ENCODE measurements around the gene DLGAP3.

The DLGAP3 gene

GRCh38 chr1:34840426-34840825, 89.0 kb downstream of the DLGAP3 start:
- DNase-seq (ENCODE audit: insufficient read length, low spot score) (no peak), FAIRE-seq (no peak)
- TF ChIP-seq SPI1 (IDR thresholded peaks at IDR 0.05; ENCODE audit: low read depth, low read length) (no peak), TAF1 (IDR thresholded peaks at IDR 0.05; ENCODE audit: low read depth, low read length) (no peak), PAX5 (IDR thresholded peaks at IDR 0.05; ENCODE audit: insufficient read depth, low read length, severe bottlenecking) (no peak), POU2F2 (IDR thresholded peaks at IDR 0.05; ENCODE audit: low read depth, low read length) (no peak), POLR2AphosphoS5 (IDR thresholded peaks at IDR 0.05; ENCODE audit: low read depth, low read length) (no peak), POLR2A (IDR thresholded peaks at IDR 0.05; ENCODE audit: low read depth, low read length) (no peak)

DNA sequence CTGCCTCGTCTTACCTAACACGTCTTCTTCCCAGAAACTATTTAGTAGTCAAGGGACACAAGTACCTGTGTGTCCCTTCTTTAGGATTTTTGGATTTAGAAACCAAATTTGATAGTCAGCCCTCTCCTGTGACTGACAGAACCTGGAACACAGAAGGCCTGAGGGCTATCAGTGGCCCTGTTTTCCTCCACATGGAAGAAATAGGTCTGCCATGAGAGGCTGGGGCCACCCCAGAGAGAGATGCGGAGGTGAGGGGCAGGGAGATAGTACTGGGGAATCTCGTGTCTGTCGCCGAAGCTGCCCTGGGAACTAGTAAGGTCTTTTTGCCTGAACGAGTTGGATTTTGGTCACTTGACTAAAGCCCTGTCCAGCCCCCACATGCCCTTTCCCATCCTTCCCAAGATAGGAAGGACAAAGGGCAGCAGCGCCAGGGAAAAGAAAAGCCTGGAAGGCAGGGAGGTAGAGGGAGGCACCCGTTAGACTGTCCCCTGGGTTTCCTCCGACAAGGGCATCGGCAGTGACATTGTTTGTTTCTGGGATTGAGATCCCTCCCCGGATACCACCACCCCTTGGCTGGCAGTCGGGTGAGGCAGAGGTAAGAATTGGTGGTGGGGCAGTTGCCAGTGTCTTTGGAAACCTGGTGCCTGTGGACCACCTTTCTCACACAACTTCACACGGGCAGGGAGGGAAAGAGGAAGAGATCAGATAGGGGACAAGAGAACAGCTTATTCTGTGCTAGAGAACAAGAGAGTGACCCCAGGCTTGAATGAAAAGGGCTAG, 89.7 kb downstream of the DLGAP3 start:
- DNase-seq (ENCODE audit: insufficient read length, low spot score) = no peak
- TF ChIP-seq SPI1 (IDR thresholded peaks at IDR 0.05; ENCODE audit: low read depth, low read length) (no peak), PAX5 (IDR thresholded peaks at IDR 0.05; ENCODE audit: insufficient read depth, low read length, severe bottlenecking) (no peak), POU2F2 (IDR thresholded peaks at IDR 0.05; ENCODE audit: low read depth, low read length) (no peak), TAF1 (IDR thresholded peaks at IDR 0.05; ENCODE audit: low read depth, low read length) (no peak), POLR2A (IDR thresholded peaks at IDR 0.05; ENCODE audit: low read depth, low read length) (no peak), POLR2AphosphoS5 (IDR thresholded peaks at IDR 0.05; ENCODE audit: low read depth, low read length) (no peak)
- FAIRE-seq = no peak

DNA sequence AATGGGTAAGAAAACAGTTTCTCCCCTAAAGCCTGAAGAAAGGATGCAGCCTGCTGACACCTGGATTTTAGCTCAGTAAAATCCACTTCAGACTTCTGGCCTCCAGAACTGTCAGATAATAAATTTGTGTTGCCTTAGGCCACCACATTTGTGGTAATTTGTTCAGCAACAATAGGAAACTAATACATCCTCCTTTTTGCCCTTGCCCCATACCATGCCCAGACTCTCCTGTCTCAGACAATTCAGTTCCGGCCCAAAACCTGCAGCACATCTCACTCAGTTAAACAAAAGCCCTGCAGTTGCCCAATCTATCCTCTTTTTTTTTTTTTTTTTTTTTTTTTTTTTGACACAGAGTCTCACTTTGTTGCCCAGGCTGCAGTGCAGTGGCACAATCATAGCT, 95.7 kb downstream of the DLGAP3 start:
- FAIRE-seq = no peak
- TF ChIP-seq POLR2A (IDR thresholded peaks at IDR 0.05; ENCODE audit: low read depth, low read length) (no peak), TAF1 (IDR thresholded peaks at IDR 0.05; ENCODE audit: low read depth, low read length) (no peak), SPI1 (IDR thresholded peaks at IDR 0.05; ENCODE audit: low read depth, low read length) (no peak), POLR2AphosphoS5 (IDR thresholded peaks at IDR 0.05; ENCODE audit: low read depth, low read length) (no peak), PAX5 (IDR thresholded peaks at IDR 0.05; ENCODE audit: insufficient read depth, low read length, severe bottlenecking) (no peak), POU2F2 (IDR thresholded peaks at IDR 0.05; ENCODE audit: low read depth, low read length) (no peak)
- DNase-seq (ENCODE audit: insufficient read length, low spot score) = no peak

- no peak for FAIRE-seq
- no peak for DNase-seq (ENCODE audit: insufficient read length, low spot score)
- TF ChIP-seq TAF1 (IDR thresholded peaks at IDR 0.05; ENCODE audit: low read depth, low read length) = no peak
- TF ChIP-seq POLR2AphosphoS5 (IDR thresholded peaks at IDR 0.05; ENCODE audit: low read depth, low read length) = no peak
- TF ChIP-seq POLR2A (IDR thresholded peaks at IDR 0.05; ENCODE audit: low read depth, low read length) = no peak
- TF ChIP-seq POU2F2 (IDR thresholded peaks at IDR 0.05; ENCODE audit: low read depth, low read length) = no peak
- no peak for TF ChIP-seq SPI1 (IDR thresholded peaks at IDR 0.05; ENCODE audit: low read depth, low read length)
- TF ChIP-seq PAX5 (IDR thresholded peaks at IDR 0.05; ENCODE audit: insufficient read depth, low read length, severe bottlenecking) = no peak
These were observed 97.7 kb downstream of the DLGAP3 start for GRCh38 chr1:34831721-34832246.

GRCh38 chr1:34829250-34829649, 100.2 kb downstream of the DLGAP3 start:
- DNase-seq (ENCODE audit: insufficient read length, low spot score) = no peak
- no peak for FAIRE-seq
- TF ChIP-seq TAF1 (IDR thresholded peaks at IDR 0.05; ENCODE audit: low read depth, low read length) = no peak
- no peak for TF ChIP-seq POU2F2 (IDR thresholded peaks at IDR 0.05; ENCODE audit: low read depth, low read length)
- TF ChIP-seq POLR2AphosphoS5 (IDR thresholded peaks at IDR 0.05; ENCODE audit: low read depth, low read length) = no peak
- no peak for TF ChIP-seq SPI1 (IDR thresholded peaks at IDR 0.05; ENCODE audit: low read depth, low read length)
- no peak for TF ChIP-seq POLR2A (IDR thresholded peaks at IDR 0.05; ENCODE audit: low read depth, low read length)
- TF ChIP-seq PAX5 (IDR thresholded peaks at IDR 0.05; ENCODE audit: insufficient read depth, low read length, severe bottlenecking) = no peak

DNA sequence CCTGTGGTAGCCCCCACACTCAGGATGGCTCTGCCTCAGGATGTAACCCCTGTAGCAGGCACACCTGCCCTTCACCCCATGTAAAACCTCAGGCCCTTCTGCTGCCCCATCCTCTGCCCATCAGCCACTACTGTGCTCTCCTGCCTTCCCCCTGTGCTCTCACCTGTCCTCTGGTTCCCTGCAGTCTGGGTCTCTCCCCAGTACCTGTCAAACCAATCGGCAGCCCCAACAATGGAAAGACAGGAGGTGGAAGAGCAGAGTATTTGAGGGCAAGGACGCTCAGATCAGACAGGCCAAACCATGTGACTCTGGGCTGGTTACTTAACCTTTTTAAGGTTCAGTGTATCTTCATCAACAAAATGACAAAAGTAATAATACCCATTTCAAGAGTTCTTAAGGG, 100.8 kb downstream of the DLGAP3 start:
- no peak for DNase-seq (ENCODE audit: insufficient read length, low spot score)
- TF ChIP-seq SPI1 (IDR thresholded peaks at IDR 0.05; ENCODE audit: low read depth, low read length) = no peak
- TF ChIP-seq POLR2AphosphoS5 (IDR thresholded peaks at IDR 0.05; ENCODE audit: low read depth, low read length) = no peak
- TF ChIP-seq POLR2A (IDR thresholded peaks at IDR 0.05; ENCODE audit: low read depth, low read length) = no peak
- no peak for TF ChIP-seq PAX5 (IDR thresholded peaks at IDR 0.05; ENCODE audit: insufficient read depth, low read length, severe bottlenecking)
- no peak for TF ChIP-seq POU2F2 (IDR thresholded peaks at IDR 0.05; ENCODE audit: low read depth, low read length)
- no peak for TF ChIP-seq TAF1 (IDR thresholded peaks at IDR 0.05; ENCODE audit: low read depth, low read length)
- no peak for FAIRE-seq

DNA sequence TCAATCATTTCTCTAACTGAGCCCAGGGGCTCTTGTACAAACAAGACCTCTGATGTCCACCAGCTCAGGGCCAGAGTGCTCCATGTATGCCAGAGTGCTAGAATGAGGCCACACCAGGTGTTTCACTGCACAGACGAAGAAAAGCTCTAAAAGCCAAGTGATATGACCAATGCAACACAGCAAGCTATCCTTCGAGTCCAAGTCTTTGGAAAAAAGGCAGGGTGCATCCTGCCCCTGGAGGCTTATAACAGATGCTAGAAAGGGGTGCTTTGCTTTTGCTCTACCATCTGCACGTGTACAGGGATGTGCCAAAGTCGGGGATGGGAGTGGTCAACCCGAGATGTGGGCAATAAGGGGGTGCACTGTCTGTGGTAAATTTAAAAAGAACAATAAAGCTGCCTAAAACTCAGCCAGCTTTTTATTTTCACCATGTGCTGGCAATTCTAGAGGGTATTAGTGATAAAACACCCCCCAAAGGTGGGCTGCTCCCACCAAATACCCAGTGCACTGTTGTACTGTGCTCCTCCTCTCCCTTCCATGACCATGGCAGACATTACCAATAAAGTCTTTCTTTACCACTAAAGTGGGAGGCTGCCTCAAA, 102.0 kb downstream of the DLGAP3 start:
- FAIRE-seq = no peak

DNA sequence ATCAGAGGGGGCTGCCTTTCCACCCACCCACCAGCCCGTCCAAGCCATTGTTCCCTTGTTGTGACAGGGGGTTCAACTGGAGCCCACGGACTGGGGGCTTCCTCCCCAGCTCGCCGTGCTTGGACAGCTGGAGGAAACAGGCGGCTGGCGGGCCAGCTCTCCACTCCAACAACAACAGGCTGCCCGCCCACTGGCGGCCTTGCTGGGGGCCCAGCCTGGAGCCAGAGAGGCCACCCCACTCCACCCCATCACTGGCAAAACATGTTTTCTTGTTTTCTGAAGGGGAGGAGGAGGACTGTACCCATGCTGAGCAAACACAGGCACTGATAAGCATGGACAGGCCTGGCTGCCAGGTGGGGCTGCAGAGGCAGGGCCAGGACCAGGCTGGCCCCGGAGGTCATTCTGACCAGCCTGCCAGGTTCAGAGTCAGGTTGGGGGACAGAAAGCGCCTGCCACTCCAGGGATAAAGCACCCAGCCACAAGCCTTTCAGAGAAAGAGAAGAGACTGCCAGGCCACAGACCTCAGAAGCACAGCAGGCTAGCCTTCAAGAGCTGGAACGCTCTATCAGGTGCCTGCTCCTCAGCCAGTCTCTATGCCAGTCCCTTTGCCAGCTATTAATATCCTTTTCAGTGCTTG, 103.9 kb downstream of the DLGAP3 start:
- FAIRE-seq (no peak), DNase-seq (ENCODE audit: insufficient read length, low spot score) (no peak)
- TF ChIP-seq POU2F2 (IDR thresholded peaks at IDR 0.05; ENCODE audit: low read depth, low read length) = no peak
- no peak for TF ChIP-seq POLR2AphosphoS5 (IDR thresholded peaks at IDR 0.05; ENCODE audit: low read depth, low read length)
- TF ChIP-seq SPI1 (IDR thresholded peaks at IDR 0.05; ENCODE audit: low read depth, low read length) = no peak
- TF ChIP-seq PAX5 (IDR thresholded peaks at IDR 0.05; ENCODE audit: insufficient read depth, low read length, severe bottlenecking) = no peak
- no peak for TF ChIP-seq POLR2A (IDR thresholded peaks at IDR 0.05; ENCODE audit: low read depth, low read length)
- no peak for TF ChIP-seq TAF1 (IDR thresholded peaks at IDR 0.05; ENCODE audit: low read depth, low read length)

More for the DNA sequence above, 102.0 kb downstream of the DLGAP3 start:
- DNase-seq (ENCODE audit: insufficient read length, low spot score) = no peak
- TF ChIP-seq PAX5 (IDR thresholded peaks at IDR 0.05; ENCODE audit: insufficient read depth, low read length, severe bottlenecking) = no peak
- no peak for TF ChIP-seq POLR2A (IDR thresholded peaks at IDR 0.05; ENCODE audit: low read depth, low read length)
- TF ChIP-seq POU2F2 (IDR thresholded peaks at IDR 0.05; ENCODE audit: low read depth, low read length) = no peak
- TF ChIP-seq TAF1 (IDR thresholded peaks at IDR 0.05; ENCODE audit: low read depth, low read length) = no peak
